NCI-H2107 treated with DMSO at 0.1 percent for 48 hours (cell line): Measurements from ENCODE around the gene TC2N.
"Not testable (repeated sequence)": the region's sequence is repeated elsewhere in the genome, so short reads cannot be mapped to it uniquely, and the experiment has no call there.

ENCODE experiments used
- DNase-seq: peaks from one replicate; lab custom pipeline; 2025; ENCODE audit not compliant: unreplicated experiment; lab: John Stamatoyannopoulos, UW

The TC2N gene

DNA sequence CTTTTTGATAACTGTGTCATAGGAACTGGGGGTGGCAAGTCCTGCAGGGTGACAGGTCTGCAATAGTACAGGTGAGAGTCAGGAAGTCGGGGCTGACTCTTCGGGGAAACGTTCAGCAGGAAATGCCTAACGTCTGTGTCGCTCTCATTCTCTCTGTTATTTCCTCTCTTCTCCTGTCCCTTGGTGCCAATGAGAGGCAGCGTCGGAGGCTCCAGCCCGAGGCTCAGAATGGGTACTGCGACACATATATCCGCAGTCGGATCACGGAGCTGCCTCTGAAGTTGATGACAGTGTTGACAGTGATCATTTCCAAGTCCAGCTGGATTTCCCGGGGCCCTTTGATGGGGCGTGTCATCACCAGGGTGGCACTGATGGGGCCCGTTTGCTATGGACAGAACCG, 2.7 kb upstream of the TC2N start:
- no peak for DNase-seq

DNA sequence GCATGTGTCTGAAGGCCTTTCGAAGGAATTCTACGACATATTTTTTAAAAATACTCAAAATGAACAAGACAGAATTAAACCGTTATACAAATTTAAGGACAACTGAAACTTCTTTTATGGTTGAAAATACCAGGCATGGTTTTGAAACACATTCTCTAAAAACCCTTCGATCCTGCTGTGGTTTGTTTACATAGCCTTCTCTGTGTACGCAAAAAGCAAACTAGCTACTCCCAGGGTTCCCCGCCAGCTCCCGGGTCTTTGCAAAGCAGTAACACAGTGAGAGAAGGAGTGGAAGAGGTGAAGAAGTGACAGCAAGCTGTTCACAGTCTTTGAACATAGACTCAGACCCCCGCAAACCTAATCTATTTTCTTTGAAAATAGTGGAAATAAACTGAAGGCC, 2.2 kb upstream of the TC2N start:
- no peak for DNase-seq

DNA sequence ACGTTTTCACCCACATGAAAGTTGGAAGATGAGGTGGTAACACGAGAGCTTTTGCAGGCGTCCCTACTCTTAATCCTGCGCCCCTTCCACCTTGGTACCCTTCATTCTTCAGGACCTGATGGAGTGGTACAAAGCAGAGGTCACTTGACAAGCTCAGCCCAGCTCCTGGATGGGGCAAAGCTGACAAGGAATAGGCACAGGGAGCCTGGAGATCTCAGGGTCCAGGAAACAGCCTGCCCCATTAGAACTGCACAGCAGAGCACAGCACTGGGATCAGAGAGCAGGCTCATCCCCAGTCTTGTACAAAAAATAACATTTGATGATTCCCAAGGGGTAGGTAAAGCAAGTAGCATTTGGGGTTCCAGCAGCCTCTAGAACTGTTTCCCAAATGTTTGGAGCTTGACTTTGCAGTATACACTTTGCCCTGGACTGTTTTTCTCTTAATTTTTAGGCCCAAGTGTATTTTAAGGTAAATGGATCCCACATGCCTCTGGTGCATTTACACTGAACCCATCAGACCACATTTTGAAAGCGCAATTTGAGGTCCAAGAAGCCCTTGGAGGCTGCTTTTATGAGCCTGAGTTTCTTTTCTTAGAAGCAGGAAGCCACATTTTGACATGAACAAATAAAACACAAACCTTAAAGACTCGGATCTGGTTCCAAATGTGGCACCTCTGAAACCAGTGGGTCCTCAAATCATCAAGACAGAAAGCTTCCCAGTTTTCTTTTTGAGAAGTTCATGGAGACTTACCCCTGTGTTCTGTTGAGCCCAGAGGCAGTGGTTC, 633 bp downstream of the TC2N start:
- DNase-seq: no peak

DNA sequence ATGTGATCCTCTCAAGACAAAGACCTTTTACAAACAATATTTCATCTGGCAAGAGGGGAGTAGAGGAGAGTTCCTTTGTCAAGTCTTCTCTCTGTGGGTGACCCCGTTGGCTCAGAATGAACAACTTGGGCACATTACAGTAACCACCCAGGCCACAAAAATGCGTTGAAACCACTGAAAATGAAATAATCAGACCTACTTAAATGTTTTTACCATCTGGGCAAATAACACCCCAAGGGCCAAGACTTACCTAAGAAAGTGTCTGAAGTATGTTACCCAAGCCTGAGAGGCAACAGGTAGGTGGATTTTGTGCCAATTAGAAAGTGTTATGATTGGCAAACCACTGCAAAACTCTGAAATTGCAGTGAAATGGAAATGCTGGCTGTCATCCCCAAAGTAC, 1.3 kb downstream of the TC2N start:
- DNase-seq: no peak

DNA sequence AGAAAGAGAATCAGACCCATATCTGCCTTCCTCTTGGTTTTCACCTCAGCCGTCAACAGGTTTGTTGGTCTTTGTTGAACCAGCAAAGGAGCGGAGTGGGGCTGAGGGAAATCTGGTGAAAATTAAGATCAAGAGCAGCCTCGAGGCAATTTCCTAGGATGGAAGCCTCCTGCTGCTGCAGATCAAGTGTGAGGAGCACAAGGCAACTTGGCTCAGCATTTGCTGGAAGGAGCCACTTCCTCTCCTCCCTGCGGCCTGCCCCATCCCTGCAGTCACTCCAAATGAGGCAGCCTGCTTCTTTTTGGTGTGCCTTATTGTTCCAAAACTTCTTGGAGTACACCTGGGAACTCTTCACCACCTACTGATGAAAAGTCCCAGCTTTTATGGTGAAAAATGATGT, 4.9 kb downstream of the TC2N start:
- DNase-seq: no peak

DNA sequence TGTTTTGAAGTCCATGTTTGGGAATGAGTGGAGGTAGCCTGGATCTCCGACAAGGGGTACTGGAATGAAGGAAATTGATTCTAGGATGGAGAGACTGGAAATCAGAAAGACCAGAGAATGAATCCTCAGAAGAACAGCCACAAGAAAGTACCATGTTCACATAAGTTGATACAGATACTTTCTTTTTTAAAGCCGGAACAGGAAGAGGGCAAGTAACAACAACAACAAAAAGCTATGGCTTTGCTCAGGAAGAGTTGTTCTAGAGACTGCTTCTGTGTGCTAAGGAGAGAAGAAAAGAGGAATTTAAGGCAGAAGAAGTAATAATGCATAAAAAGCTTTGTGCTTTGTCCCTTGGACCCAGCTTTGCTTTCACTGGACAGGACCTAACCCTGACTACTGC, 6.2 kb downstream of the TC2N start:
- DNase-seq: no peak

DNA sequence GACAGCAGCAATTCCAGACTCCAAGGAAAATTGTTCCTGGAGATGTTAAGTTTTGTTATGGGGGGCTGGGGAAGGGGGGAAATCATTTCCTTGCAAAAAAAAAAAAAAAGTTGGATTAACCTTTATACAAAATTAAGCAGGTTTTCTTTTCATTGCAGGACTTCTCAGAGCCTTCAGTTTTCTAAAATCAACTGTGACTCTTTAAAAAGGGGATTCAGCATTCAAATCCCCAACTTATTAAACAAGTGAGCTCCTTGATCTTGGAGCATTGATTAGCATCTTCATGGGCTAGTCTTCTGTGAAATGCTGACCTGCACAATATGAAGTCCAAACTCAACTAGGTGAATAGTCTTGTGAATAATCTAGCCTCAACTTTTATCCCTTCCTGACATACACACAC, 7.1 kb downstream of the TC2N start:
- no peak for DNase-seq

DNA sequence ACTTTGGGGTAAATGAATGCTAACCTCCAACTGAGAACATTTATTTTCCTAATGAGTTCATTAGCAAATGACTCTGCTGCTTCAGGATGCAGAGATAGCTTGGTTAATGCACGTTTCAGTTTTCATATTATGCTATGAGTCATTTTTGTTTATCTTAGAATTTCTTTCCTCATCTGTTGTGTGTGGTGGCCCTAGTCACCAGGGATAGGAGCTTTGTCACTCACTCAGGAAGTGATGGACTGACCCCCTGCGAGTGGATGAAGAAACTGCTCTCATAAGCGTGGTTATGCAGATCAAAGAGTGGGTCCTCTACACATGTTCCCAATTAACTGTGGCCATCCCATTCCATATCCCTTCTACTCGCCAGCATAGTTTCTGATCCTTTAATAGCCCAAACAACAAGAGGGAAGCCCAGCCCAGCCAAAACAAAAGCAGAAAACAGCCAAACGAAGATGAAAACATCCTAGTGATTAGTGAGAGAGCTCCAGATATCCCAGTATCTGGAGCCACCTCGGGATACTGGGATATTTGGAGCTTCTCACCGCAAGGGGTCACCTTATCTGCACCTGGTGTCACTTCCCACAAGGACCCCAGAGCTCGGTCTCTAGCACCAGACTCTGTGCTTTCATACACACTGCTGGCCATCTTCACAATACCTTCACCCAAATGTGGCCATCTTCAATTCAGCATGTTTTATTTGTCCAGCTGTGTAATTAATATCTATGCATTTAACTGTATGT, 8.6 kb downstream of the TC2N start:
- DNase-seq: no peak

DNA sequence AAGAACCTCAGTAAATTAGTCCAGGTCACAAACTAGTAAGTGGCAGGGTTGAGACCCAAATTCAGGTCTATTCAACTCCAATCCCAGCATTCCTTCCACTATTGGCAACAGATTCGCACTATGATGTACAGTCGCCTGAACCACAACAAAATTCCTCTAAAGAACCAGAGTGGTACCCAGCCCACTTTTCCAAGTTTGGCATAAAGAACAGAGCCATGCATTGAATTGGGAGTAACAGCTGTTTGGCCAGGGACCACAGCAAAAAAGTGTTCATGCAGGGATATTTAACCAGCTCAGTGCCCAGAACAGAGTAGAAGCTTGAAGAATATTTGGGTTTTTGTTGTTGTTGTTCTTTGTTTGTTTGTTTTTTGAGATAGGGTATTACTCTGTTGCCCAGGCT, 9.7 kb downstream of the TC2N start:
- no peak for DNase-seq

DNA sequence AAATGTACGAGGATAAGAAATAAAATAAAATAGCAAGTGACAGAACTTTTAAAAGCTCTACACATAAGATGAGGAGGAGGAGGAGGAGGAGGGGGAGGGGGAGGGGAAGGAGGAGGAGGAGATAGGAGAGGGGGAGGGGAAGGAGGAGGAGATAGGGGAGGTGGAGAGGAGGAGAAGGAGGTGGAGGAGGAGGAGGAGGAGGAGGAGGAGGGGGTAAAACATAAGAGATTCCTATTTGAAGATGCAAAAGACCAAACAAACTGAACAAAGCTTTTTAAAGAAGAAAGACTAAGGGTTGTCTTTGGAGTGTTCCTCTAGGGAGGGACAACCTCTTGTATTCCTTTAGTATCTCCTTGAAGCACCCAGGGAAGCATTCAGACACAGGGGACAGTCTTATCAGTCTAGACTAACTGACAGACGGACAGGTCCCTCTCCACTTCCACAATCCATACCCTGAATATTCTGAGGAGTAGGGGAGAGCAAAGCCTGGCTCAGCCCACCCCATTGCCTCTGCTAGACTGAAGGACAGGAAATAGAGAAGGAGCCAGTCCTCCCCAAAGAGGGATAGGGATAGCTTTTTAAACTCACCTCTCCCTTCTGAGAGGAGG, 12.9 kb downstream of the TC2N start:
- no peak for DNase-seq

DNA sequence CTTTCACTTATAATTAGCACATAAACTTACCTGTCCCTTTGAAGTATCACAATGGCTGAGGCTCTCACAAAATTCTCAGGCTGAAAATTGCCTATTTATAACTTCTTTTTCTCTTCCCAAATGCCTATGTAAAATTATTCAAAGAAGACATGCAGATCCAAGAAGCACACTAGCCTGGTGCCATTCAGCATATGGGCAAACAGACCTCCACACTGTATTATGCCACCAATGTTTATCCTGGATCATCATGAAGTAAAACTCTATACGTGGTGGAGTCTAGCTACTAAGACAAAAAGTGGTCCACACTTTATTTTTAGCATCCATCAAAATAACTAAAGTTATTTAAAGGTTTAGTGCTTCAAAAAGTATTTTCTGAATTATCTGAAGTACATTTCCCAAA, 15.8 kb downstream of the TC2N start:
- no peak for DNase-seq

DNA sequence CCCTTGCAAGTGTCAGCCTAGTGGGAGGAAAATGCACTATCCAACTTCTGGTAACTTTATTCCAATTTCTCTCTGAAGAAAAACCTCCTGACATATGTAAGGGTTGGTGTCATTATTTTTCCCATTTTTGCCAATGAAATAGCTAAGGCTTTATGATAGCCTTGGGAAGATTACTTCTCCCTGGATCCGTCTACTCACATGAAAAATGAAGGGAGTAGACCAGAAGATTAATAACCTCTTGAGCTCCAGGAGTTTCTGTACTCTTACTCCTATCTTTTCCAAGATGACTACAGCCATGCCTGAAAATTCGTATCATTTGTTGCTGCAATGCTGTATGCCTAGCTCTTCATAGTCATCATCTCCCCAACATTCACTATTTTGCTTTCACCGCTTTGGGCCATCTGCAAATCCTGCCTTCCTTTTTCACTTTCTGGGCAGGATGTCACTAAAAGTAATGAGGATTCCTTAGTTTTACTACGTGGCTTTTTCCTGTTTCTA, 18.8 kb downstream of the TC2N start:
- no peak for DNase-seq

DNA sequence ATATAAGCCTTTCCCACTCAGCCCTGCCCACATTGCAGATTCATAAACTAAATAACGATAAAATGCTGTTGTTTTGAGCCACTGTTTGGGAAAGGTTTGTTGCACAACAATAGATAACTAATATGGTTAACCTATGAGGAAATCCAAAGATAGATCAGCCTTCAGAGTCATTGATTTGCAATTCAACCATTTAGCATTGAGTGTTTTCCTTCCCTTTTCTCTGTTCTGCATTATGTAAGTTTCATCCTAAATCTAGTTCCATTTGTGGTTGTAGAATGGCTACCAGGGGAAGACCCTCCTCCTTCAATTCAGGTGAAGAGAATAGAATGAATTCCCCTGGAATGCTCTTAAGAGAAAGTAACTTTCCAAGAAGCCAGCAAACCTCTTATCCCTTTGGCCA, 19.6 kb downstream of the TC2N start:
- DNase-seq: no peak

DNA sequence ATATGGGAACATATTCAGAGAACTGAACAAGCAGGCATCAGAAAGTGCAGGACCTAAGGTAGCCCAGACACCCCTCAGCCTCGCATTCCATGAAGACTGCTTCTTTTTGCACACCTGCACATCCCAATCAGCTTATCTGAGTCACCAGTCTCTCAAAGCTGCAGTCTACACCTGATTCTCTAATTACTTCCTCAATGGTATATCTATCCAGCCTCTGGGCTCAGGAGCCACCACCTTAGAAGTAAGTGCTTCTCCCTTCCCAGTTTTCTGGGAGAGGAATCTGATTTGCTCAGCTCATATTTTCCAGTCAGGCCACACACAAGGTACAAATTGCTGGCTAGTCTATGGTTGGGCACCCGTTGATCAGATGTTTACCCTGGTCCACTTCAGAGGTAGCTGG, 21.7 kb downstream of the TC2N start:
- DNase-seq: no peak

DNA sequence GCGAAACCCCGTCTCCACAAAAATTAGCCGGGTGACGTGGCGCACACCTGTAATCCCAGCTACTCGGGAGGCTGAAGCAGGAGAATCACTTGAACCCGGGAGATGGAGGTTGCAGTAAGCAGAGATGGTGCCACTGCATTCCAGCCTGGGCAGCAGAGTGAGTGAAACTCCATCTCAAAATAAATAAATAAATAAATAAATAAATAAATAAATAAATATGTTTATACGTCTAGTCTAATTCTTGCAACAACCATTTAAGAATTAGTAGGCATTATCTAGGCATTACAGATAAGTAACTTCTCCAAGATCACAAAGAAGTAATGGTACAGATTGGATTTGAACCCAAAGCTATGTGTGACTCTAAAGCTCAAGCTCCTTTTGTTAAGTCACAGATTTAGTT, 22.3 kb downstream of the TC2N start:
- not testable (repeated sequence) for DNase-seq

DNA sequence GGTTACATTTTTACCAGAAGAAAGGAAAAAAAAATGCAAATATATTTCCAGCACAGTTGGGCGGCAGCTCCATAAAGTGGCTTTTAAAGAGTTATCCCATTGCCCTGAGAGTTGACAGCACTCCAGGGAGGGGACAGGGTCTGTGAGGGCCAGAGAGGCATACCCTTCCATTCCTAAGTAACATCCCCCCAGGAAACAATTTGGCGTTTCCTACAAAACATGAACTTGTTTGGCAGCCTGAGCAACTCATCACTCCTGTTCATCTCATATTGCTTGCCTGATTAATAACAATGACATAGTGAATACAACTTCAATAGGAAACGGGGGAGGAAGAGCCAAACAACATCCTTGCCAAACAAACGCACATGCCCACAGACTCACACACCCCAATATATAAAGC, 23.3 kb downstream of the TC2N start:
- no peak for DNase-seq

DNA sequence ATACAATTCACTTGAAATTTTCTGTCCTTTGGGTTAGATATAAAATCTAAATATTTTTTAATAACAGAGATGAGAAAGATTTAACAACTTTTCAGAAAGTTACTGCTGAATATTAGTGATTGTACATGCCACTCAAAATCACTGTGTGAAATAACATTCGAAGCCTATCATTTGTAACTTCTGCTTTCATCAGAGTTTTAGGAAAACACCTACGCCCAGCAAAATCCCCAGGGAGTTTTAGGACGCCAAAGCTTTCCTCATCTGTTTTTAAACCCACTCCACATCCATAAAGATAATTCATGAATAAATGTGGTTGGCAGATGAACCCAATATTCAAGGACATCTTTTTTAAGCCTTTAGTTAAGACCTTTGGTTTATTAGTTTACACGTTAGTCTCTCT, 23.9 kb downstream of the TC2N start:
- DNase-seq: no peak

DNA sequence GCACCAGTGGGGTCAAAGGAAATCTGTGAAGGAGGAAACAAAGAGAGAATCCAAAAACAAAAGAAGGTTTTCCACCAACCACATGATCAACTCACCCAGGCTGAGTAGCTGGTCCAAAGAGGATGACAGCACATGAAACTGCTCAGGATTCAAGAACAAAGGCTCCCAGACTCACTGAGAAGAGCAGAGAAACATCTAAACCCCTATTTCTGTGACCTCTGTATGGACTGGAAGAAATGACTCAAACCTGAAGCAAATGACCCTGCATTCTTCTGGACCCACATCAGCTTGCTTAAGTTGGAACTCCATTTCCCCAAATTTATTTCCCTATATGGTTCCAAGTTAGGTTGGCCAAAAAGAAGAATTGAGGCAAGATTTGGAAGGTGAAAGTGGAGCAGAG, 26.3 kb downstream of the TC2N start:
- no peak for DNase-seq

DNA sequence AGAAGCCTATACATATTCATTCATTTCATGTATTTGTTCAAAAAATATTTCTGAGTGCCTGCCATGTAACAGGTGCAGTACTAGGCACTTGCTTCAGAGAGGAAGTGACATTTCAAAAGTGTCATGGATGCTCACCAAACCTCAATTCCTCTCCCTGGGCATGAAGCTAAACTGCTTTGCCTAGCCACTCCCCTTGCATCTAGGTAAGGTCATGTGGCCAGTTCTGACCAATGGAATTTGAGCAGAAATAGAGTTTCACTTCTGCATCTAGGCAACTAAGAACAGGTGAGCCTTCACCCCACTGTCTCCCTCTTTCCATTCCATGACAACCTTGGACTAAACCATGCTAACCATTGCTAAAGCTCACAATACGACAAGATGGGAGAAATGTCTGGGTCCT, 27.6 kb downstream of the TC2N start:
- no peak for DNase-seq

DNA sequence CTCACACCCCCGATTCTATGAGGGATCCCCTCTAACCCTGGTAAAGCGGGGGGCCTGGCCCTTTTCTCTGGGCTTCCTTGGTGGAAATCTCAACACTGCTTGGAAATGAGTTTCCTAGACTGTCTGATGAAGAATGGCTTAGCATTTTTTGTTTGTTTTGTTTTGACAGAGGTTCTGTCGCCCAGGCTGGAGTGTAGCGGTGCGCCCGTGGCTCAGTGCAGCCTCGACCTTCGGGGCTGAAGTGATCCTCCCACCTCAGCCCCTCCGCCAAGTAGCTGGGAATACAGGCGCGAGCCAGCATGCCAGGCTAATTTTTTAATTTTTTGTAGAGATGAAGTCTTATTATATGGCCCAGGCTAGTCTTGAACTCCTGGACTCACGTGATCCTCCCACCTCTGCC, 30.3 kb downstream of the TC2N start:
- no peak for DNase-seq

DNA sequence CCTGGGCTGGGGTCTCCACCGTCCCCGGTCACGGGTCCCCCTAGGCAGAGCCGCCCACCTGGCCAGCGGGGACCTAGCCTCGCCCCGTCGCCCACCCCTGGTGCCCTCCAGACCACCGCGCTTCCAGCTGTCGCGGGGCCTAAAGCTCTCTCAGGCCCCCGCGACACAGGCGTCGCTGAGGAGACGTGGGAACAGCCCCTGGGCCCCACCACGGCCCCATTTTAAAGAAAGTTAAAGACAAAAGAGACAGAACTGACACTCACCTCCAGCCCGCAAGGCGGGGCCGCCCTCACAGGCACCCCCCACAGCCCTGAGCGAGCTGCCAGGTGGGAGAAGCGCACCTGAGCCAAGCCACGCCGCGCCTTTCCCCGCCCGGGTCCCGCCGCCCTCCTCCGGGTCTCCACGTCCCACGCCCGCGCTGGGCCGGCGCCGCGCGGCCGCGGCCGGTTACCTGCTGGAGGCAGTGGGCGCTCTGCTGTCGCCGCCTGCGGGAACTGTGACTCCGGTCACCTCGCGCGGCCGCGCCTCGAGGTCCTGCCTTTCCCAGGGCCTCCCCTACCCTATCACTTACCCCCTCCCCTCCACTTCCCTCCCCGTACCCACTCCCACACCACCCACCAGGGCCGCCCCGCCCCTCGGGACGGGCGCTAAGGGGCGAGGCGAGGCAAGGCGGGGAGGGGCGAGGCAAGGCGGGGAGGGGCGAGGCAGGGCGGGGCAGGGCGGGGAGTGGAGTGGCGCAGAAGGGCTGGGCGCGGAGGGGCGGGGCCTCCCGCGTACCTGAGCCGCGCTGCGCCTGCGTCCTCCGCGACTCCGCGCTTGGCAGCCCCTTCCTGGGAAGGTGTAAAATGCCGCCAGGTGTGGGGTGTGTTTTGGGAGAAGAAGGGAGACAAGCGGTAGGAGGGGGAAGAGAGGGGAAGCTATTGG, 31.2 kb downstream of the TC2N start:
- DNase-seq: peak; percentile 31
